ENCODE data around the gene NOS2. TPM values are rescaled to one million over a fixed set of nuclear protein-coding genes. Genes with fewer than 3 reads are reported as not detected.
"Not testable (repeated sequence)": the region's sequence is repeated elsewhere in the genome, so short reads cannot be mapped to it uniquely, and the experiment has no call there.

Gene NOS2
- total RNA-seq, 3 donors from 2014 or later (not counting 1 experiment from before 2014, with no cell fraction given): 0.19 to 0.20 TPM; not detected in 1

DNA sequence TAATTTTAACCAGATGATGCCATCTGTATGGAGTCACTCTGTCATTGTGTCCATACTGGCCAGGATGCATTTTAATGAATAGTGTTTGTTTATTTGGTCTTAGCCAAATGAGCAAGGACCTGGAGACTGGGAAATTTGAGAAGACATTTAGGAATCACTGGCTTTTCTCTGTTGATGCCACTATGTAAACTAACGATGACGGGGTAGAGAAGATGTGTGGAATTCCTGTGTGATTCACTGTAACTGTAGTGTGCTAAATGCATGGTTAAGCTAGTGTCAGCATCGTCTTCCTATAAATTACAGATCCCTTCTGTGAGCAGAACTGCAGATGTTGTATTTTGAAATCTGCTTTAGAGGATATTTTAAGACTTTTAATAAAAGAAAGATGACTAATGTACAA, 66.6 kb downstream of the NOS2 start:
- TF ChIP-seq, protein P1, sequence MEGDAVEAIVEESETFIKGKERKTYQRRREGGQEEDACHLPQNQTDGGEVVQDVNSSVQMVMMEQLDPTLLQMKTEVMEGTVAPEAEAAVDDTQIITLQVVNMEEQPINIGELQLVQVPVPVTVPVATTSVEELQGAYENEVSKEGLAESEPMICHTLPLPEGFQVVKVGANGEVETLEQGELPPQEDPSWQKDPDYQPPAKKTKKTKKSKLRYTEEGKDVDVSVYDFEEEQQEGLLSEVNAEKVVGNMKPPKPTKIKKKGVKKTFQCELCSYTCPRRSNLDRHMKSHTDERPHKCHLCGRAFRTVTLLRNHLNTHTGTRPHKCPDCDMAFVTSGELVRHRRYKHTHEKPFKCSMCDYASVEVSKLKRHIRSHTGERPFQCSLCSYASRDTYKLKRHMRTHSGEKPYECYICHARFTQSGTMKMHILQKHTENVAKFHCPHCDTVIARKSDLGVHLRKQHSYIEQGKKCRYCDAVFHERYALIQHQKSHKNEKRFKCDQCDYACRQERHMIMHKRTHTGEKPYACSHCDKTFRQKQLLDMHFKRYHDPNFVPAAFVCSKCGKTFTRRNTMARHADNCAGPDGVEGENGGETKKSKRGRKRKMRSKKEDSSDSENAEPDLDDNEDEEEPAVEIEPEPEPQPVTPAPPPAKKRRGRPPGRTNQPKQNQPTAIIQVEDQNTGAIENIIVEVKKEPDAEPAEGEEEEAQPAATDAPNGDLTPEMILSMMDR (IDR thresholded peaks at IDR 0.05): no peak
- H3K27ac ChIP-seq (ENCODE audit: low read length): no peak overlapping the region
- H3K27me3 Mint-ChIP-seq (ENCODE audit: low read depth in 2 of 2): peaks cover 16 to 43% of the 10 kb centered on the region in 2 donors
- H3K36me3 ChIP-seq (ENCODE audit: control insufficient read depth, insufficient read depth, low read length): no peaks in the 10 kb centered on the region
- no peaks in the 10 kb centered on the region for H3K4me1 Mint-ChIP-seq
- intact Hi-C loops (cut with micrococcal nuclease): no loop called here
- peaks cover 3% of the 10 kb centered on the region for H3K27me3 ChIP-seq (ENCODE audit: control insufficient read depth, insufficient read depth, low read length)
- no peak for DNase-seq
- no peak overlapping the region for H3K27ac Mint-ChIP-seq
- no peak overlapping the region for H3K4me3 Mint-ChIP-seq
- ATAC-seq: no peak
- H3K9me3 ChIP-seq (ENCODE audit: control insufficient read depth, insufficient read depth, low read length): no peaks in the 10 kb centered on the region
- H3K4me3 ChIP-seq (ENCODE audit: low read length): no peak overlapping the region
- H3K9me3 Mint-ChIP-seq: no peaks in the 10 kb centered on the region
- WGBS (ENCODE audit: insufficient coverage): 81% methylated on average over 3 of the region's 3 CpGs
- no peaks in the 10 kb centered on the region for H3K4me1 ChIP-seq (ENCODE audit: control insufficient read depth, insufficient read depth, low read length)
- H3K36me3 Mint-ChIP-seq: no peaks in the 10 kb centered on the region

DNA sequence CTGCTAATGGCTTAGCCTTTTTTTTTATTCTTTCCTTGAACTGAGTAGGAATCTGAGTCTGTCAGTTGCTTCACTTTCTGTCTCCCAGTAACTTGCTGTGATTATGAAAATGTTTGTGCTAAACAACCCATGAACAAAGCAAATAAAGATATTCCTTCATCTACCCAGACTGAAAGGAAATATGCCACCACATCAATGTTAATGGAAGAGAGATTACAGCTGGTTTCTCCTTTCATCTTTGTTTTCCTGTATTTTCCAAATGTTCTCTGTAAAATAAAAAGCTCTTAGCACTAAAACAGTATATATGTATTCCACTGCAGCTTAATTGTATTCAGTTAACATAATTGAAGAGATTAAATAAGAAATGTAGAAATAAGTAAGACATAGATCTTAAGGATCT, 67.6 kb downstream of the NOS2 start:
- H3K27ac ChIP-seq (ENCODE audit: low read length); H3K27ac Mint-ChIP-seq; H3K4me3 ChIP-seq (ENCODE audit: low read length); intact Hi-C loops (cut with micrococcal nuclease); H3K9me3 ChIP-seq (ENCODE audit: control insufficient read depth, insufficient read depth, low read length); H3K4me3 Mint-ChIP-seq; ATAC-seq; H3K4me1 Mint-ChIP-seq; H3K4me1 ChIP-seq (ENCODE audit: control insufficient read depth, insufficient read depth, low read length); H3K9me3 Mint-ChIP-seq; H3K36me3 Mint-ChIP-seq; H3K27me3 ChIP-seq (ENCODE audit: control insufficient read depth, insufficient read depth, low read length); H3K36me3 ChIP-seq (ENCODE audit: control insufficient read depth, insufficient read depth, low read length); DNase-seq: not testable (repeated sequence)
- H3K27me3 Mint-ChIP-seq (ENCODE audit: low read depth in 2 of 2): peaks cover 16 to 43% of the 10 kb centered on the region in 2 donors

DNA sequence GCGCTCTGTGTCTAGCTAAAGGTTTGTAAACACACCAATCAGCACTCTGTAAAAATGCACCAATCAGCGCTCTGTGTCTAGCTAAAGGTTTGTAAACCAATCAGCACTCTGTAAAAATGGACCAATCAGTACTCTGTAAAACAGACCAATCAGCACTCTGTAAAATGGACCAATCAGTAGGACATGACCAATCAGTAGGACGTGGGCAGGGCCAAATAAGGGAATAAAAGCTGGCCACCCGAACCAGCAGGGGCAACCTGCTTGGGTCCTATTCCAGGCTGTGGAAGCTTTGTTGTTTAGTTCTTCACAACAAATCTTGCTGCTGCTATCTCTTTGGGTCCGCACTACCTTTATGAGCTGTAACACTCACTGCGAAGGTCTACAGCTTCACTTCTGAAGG, 74.3 kb downstream of the NOS2 start:
- H3K4me1 ChIP-seq (ENCODE audit: control insufficient read depth, insufficient read depth, low read length); H3K4me1 Mint-ChIP-seq; H3K27me3 ChIP-seq (ENCODE audit: control insufficient read depth, insufficient read depth, low read length); H3K27ac ChIP-seq (ENCODE audit: low read length); ATAC-seq; intact Hi-C loops (cut with micrococcal nuclease); H3K4me3 ChIP-seq (ENCODE audit: low read length); DNase-seq; H3K27ac Mint-ChIP-seq; H3K36me3 Mint-ChIP-seq; H3K9me3 Mint-ChIP-seq; H3K4me3 Mint-ChIP-seq; H3K9me3 ChIP-seq (ENCODE audit: control insufficient read depth, insufficient read depth, low read length); H3K36me3 ChIP-seq (ENCODE audit: control insufficient read depth, insufficient read depth, low read length): not testable (repeated sequence)
- peaks cover 10 to 18% of the 10 kb centered on the region in 2 donors for H3K27me3 Mint-ChIP-seq (ENCODE audit: low read depth in 2 of 2)
- WGBS (ENCODE audit: insufficient coverage): 88% methylated on average over 6 of the region's 6 CpGs

DNA sequence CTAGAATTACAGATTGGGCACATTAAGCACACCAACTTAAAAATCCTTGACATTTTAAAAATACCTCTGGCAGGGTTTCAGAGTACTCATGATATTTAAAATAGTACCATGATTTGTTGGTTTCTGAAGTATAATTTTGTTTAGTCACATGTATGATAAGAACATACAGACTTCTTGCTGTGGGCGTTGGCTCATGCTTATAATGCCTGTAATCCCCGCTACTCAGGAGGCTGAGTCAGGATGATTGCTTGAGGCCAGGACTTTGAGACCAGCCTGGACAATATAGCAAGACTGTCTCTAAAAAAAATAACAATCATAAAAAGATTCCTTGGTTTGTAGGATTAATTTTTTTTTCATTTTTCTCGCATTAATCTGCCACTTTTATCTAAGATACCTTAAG, 78.5 kb downstream of the NOS2 start:
- ATAC-seq: no peak
- Histone ChIP-seq H3K27me3 (ENCODE audit: control insufficient read depth, insufficient read depth, low read length) (no peaks in the 10 kb centered on the region), H3K36me3 (ENCODE audit: control insufficient read depth, insufficient read depth, low read length) (no peaks in the 10 kb centered on the region), H3K9me3 (ENCODE audit: control insufficient read depth, insufficient read depth, low read length) (no peaks in the 10 kb centered on the region), H3K4me3 (ENCODE audit: low read length) (no peak overlapping the region), H3K4me1 (ENCODE audit: control insufficient read depth, insufficient read depth, low read length) (no peaks in the 10 kb centered on the region), H3K27ac (ENCODE audit: low read length) (no peak overlapping the region)
- H3K27me3 Mint-ChIP-seq (ENCODE audit: low read depth in 2 of 2): peaks cover 6 to 29% of the 10 kb centered on the region in 2 donors
- WGBS (ENCODE audit: insufficient coverage): 96% methylated on average over 2 of the region's 3 CpGs
- no peaks in the 10 kb centered on the region for H3K36me3 Mint-ChIP-seq
- no peaks in the 10 kb centered on the region for H3K9me3 Mint-ChIP-seq
- no peaks in the 10 kb centered on the region for H3K4me1 Mint-ChIP-seq
- no peak overlapping the region for H3K27ac Mint-ChIP-seq
- intact Hi-C loops (cut with micrococcal nuclease): no loop called here
- no peak for DNase-seq
- no peak overlapping the region for H3K4me3 Mint-ChIP-seq
- TF ChIP-seq, protein P1 (IDR thresholded peaks at IDR 0.05): no peak

Other genes starting within 250 kb of the NOS2 start
- 100 to 1,000 TPM in 2 of 3 donors, 10 to 100 TPM in 1; 83.4 to 142 (median 102) TPM for gene LGALS9, start 169.3 kb downstream of the NOS2 start, total RNA-seq
- gene LYRM9, start 92.8 kb upstream of the NOS2 start, total RNA-seq: 10 to 100 TPM in 1 of 3 donors, 1 to 10 TPM in 2; 7.8 to 13.0 (median 9.3) TPM
- 10 to 100 TPM; 18.3 to 35.6 (median 20.8) TPM for gene NLK, start 242.1 kb upstream of the NOS2 start, total RNA-seq

All from natural killer cell (primary cell).